ENCODE data around the gene GCH1. TPM values are rescaled to one million over a fixed set of nuclear protein-coding genes. Genes with fewer than 3 reads are reported as not detected.
"Not testable (repeated sequence)": the region's sequence is repeated elsewhere in the genome, so short reads cannot be mapped to it uniquely, and the experiment has no call there.

GCH1 gene
- total RNA-seq, 4 donors from 2014 or later, result 15.7 to 29.2 (median 28.1) TPM

DNA sequence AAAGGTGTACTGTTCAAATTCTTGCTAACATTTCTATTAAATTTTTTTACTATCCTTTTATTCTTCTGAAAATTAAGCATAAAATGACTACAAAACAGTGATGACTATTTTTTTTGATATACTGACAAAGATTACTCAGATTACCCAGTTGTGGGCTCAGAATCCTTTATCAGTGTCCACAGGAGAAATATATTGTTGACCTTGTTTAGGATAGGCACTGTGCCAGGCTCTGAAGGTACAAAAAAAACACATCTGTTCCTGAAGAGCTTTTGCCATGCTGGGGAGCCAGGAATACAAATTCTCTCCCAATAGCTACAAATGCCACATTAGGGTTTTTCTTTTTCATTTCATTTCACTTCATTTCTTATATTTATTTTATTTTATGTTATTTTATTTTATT lies 26.9 kb upstream of the GCH1 start:
- H3K27me3 ChIP-seq, result no peaks in the 10 kb centered on the region
- H3K4me3 ChIP-seq, result no peak overlapping the region
- H3K9me3 ChIP-seq, result no peaks in the 10 kb centered on the region
- no peak for DNase-seq
- H3K27ac ChIP-seq, result no peak overlapping the region
- no peaks in the 10 kb centered on the region for H3K4me1 ChIP-seq
- no peaks in the 10 kb centered on the region for H3K36me3 ChIP-seq
- no peak for TF ChIP-seq POLR2A (IDR thresholded peaks at IDR 0.05)
- TF ChIP-seq, protein P1, sequence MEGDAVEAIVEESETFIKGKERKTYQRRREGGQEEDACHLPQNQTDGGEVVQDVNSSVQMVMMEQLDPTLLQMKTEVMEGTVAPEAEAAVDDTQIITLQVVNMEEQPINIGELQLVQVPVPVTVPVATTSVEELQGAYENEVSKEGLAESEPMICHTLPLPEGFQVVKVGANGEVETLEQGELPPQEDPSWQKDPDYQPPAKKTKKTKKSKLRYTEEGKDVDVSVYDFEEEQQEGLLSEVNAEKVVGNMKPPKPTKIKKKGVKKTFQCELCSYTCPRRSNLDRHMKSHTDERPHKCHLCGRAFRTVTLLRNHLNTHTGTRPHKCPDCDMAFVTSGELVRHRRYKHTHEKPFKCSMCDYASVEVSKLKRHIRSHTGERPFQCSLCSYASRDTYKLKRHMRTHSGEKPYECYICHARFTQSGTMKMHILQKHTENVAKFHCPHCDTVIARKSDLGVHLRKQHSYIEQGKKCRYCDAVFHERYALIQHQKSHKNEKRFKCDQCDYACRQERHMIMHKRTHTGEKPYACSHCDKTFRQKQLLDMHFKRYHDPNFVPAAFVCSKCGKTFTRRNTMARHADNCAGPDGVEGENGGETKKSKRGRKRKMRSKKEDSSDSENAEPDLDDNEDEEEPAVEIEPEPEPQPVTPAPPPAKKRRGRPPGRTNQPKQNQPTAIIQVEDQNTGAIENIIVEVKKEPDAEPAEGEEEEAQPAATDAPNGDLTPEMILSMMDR (IDR thresholded peaks at IDR 0.05), result no peak

- no peaks in the 10 kb centered on the region for H3K36me3 ChIP-seq
- H3K4me1 ChIP-seq, result no peaks in the 10 kb centered on the region
- no peak for TF ChIP-seq POLR2A (IDR thresholded peaks at IDR 0.05)
- TF ChIP-seq, protein P1 (IDR thresholded peaks at IDR 0.05), result no peak
- no peak for DNase-seq
- no peak overlapping the region for H3K27ac ChIP-seq
- no peak overlapping the region for H3K4me3 ChIP-seq
- H3K9me3 ChIP-seq, result no peaks in the 10 kb centered on the region
- H3K27me3 ChIP-seq, result no peaks in the 10 kb centered on the region
These were observed 25.6 kb upstream of the GCH1 start for GRCh38 chr14:54928216-54928615.

DNA sequence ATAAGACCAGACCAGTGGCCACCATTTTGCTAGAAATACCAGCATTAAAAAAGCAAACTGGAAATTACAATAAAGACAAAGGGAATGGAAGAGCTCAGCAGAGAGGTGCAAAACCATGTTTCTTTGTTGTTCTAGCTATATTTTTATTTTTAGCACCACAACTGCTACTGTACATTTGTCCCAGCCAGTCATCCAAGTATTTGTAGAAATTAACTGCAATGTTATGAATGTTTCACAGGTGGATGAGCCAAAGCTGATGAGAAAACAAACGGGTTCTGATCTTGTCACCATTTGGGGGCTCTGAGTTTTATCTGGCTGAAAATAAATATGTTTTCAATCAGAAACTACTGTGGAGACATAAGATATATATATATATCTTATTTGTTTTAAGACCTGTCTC lies 24.9 kb upstream of the GCH1 start:
- no peak overlapping the region for H3K4me3 ChIP-seq
- H3K36me3 ChIP-seq, result no peaks in the 10 kb centered on the region
- H3K27me3 ChIP-seq, result no peaks in the 10 kb centered on the region
- no peaks in the 10 kb centered on the region for H3K9me3 ChIP-seq
- H3K4me1 ChIP-seq, result no peaks in the 10 kb centered on the region
- DNase-seq, result no peak
- TF ChIP-seq, protein P1 (IDR thresholded peaks at IDR 0.05), result no peak
- no peak for TF ChIP-seq POLR2A (IDR thresholded peaks at IDR 0.05)
- no peak overlapping the region for H3K27ac ChIP-seq

DNA sequence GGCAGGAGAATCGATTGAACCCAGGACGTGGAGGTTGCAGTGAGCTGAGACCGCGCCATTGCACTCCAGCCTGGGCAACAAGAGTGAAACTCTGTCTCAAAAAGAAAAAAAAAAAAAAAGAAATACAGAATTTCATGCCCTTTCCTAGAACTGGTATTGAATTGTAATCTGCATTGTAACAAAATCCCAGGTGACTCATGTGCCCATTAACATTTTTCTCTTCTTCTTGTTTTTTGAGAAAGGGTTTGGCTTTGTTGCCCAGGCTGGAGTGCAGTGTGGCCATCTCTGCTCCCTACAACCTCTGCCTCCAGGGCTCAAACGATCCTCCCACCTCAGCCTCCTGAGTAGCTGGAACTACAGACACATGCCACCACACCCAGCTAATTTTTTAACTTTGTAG lies 23.9 kb upstream of the GCH1 start:
- not testable (repeated sequence) for H3K36me3 ChIP-seq, H3K27ac ChIP-seq

DNA sequence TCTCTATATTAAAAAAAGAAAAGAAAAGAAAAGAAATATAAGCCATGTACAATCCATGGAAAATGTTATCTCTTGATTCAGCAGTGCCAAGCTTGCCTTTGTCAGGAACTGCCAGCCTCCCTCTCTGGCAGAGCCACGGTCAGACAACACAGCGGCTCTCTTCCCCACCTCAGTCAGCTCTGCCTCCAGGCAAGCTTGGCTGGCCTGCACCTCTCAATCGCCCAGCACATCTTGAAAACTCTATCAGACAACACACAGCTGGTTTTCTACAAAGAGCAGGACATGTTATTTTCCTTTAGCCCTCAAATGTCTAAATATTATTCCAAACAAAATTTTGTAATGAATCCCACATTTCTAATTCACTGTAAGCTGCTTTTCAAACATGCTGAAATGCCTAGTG lies 20.0 kb upstream of the GCH1 start:
- Histone ChIP-seq H3K36me3 (no peaks in the 10 kb centered on the region), H3K4me3 (no peak overlapping the region), H3K27ac (no peak overlapping the region), H3K27me3 (no peaks in the 10 kb centered on the region), H3K9me3 (no peaks in the 10 kb centered on the region), H3K4me1 (no peaks in the 10 kb centered on the region)
- no peak for TF ChIP-seq POLR2A (IDR thresholded peaks at IDR 0.05)
- TF ChIP-seq, protein P1 (IDR thresholded peaks at IDR 0.05), result no peak
- no peak for DNase-seq

More for the DNA sequence above, 23.9 kb upstream of the GCH1 start:
- H3K27me3 ChIP-seq, H3K4me1 ChIP-seq, H3K9me3 ChIP-seq, DNase-seq, H3K4me3 ChIP-seq: not testable (repeated sequence)

DNA sequence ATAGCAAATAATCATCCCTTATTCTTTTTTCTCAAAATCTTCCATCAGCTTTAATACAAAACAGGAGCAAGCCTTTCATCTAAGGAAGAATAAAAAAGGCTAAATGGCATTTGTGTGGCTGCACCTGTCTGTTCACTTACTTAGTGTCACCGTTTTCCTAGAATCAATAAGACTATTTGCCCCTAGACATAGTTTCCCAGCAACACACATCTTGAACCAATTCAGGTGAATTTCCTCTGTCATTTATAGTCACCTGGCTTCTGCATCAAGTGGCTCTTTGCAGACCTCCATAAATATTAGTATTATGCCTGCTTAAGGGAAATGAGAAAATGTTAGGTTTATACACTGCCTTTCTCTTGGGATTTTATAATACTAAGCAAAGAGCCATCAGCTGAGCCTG lies 17.4 kb upstream of the GCH1 start:
- no peaks in the 10 kb centered on the region for H3K27me3 ChIP-seq
- no peak for TF ChIP-seq POLR2A (IDR thresholded peaks at IDR 0.05)
- no peaks in the 10 kb centered on the region for H3K36me3 ChIP-seq
- no peaks in the 10 kb centered on the region for H3K4me1 ChIP-seq
- no peak overlapping the region for H3K27ac ChIP-seq
- H3K9me3 ChIP-seq, result no peaks in the 10 kb centered on the region
- H3K4me3 ChIP-seq, result no peak overlapping the region
- DNase-seq, result no peak

GRCh38 chr14:54919330-54919729 lies 16.7 kb upstream of the GCH1 start:
- DNase-seq, result no peak
- TF ChIP-seq, protein P1 (IDR thresholded peaks at IDR 0.05), result no peak
- no peak for TF ChIP-seq POLR2A (IDR thresholded peaks at IDR 0.05)
- Histone ChIP-seq H3K9me3 (no peaks in the 10 kb centered on the region), H3K36me3 (no peaks in the 10 kb centered on the region), H3K4me1 (no peaks in the 10 kb centered on the region), H3K4me3 (no peak overlapping the region), H3K27me3 (no peaks in the 10 kb centered on the region), H3K27ac (no peak overlapping the region)
